Measurements from ENCODE around the gene CHST15.

CHST15 gene, protein sequence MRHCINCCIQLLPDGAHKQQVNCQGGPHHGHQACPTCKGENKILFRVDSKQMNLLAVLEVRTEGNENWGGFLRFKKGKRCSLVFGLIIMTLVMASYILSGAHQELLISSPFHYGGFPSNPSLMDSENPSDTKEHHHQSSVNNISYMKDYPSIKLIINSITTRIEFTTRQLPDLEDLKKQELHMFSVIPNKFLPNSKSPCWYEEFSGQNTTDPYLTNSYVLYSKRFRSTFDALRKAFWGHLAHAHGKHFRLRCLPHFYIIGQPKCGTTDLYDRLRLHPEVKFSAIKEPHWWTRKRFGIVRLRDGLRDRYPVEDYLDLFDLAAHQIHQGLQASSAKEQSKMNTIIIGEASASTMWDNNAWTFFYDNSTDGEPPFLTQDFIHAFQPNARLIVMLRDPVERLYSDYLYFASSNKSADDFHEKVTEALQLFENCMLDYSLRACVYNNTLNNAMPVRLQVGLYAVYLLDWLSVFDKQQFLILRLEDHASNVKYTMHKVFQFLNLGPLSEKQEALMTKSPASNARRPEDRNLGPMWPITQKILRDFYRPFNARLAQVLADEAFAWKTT

DNA sequence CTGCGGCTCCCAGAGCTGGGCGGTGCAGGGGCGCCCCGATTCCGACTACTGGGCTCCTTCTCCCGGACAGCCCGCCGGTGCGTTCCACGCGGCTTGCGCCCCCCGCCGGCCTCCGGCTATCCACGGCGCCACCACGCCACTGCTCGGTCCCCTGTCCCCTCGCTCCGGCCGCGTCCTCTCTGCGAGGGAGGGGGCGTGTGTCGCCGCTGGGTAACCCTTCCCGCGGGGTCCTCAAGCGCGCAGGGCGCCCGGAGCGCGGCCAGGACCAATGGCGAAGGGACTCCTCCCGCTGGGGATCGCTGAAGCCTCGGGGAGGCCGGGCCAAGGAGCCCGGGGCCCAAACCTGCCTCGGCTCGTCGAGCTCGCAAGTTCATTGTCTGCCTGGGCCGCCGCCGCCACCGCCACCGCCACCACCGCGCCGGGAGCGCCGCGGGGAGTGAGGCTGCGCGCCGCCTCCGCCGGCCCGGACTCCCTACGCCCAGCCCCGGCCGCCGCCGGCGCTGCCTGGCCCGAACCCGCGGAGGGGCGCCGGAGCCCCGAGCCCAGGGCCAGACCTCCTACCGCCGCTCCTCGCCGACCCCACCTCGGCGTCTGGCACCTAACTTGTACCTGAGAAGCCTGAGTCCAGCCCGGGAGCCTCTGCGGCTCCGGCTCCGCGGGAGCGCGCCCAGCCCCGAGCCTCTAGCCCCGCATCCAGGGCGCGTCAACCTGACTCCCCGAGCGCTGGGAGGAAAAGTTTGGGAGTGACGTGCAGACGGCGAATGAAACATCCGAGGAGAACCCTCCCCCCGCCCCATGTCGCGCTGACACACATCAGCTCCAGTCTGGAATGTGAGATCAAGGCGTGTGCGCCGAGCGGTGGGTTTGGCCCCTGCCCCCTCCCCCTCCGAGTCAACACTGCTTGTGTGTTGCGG is at the start of gene CHST15:
Gene CHST15, minus strand, starts transcription at position 739 of the 914 bp plus-strand sequence. CDS start 47,386 bp downstream, outside the sequence.
- TF ChIP-seq, protein P1, sequence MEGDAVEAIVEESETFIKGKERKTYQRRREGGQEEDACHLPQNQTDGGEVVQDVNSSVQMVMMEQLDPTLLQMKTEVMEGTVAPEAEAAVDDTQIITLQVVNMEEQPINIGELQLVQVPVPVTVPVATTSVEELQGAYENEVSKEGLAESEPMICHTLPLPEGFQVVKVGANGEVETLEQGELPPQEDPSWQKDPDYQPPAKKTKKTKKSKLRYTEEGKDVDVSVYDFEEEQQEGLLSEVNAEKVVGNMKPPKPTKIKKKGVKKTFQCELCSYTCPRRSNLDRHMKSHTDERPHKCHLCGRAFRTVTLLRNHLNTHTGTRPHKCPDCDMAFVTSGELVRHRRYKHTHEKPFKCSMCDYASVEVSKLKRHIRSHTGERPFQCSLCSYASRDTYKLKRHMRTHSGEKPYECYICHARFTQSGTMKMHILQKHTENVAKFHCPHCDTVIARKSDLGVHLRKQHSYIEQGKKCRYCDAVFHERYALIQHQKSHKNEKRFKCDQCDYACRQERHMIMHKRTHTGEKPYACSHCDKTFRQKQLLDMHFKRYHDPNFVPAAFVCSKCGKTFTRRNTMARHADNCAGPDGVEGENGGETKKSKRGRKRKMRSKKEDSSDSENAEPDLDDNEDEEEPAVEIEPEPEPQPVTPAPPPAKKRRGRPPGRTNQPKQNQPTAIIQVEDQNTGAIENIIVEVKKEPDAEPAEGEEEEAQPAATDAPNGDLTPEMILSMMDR (conservative IDR thresholded peaks at IDR 0.05; ENCODE audit: low read length), result no peak

DNA sequence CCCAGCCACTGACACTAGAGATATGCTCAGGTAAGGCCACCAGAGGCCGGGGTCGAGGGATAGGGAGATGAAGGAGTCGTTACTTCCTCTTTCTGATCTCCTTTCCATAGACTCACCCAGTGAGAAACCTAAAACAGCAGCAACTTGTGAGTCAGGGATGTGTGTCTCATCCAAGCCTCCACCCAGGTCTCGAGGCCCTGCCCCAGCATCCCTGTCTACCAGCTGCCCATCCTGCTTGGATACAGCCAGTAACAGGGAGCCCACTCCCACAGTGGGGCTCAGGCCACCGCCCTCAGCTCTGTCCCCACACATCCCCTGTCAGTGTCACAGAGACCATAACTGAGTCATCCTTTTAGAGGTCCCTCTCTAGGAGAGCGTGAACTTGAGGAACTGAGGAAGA is 49.6 kb upstream of the CHST15 start:
- DNase-seq (ENCODE audit: low read depth), result no peak
- TF ChIP-seq, protein P1 (conservative IDR thresholded peaks at IDR 0.05; ENCODE audit: low read length), result no peak
- no peak overlapping the region for H3K4me3 ChIP-seq (ENCODE audit: low read length)

More for the DNA sequence above, at the start of gene CHST15:
- peak within 1 kb of the TSS; percentile 31 for H3K4me3 ChIP-seq (ENCODE audit: low read length)
- DNase-seq (ENCODE audit: low read depth), result peak; percentile 4

DNA sequence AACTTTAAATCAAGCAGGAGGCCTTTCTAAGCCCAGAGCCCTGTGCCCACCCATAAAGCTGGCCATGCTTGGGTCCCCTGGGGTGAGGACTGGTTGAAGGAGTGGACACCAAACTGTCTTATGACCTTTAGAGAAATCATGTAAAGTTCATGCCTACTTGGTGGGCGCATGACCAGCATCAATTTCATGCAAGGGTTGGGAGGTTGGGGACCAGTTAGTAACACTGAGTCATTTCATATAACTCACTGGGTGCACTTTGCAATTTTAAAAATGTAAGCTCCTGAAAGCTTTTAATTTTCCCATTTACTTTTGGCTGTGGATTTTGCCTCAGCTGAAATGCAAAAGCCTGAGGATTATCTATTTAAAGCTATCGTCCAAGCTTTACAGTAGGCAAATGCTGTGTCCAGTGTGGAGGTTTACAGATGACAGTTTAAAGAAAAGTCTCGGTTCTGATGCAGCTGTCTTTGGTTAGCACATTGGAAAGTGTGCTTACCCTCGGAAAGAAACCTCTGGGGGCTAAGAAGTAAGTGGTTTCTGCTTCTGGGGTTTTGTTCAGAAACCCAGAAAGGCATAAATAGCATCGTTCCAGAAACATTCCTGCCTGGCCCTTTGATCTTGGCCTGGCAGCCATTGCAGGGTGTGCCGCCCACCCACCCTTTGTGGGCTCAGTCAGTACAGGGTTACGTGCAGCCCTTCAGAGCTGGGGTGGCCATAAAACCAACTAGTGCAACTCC is 48.8 kb upstream of the CHST15 start:
- TF ChIP-seq, protein P1 (conservative IDR thresholded peaks at IDR 0.05; ENCODE audit: low read length), result no peak
- no peak for DNase-seq (ENCODE audit: low read depth)
- no peak overlapping the region for H3K4me3 ChIP-seq (ENCODE audit: low read length)

DNA sequence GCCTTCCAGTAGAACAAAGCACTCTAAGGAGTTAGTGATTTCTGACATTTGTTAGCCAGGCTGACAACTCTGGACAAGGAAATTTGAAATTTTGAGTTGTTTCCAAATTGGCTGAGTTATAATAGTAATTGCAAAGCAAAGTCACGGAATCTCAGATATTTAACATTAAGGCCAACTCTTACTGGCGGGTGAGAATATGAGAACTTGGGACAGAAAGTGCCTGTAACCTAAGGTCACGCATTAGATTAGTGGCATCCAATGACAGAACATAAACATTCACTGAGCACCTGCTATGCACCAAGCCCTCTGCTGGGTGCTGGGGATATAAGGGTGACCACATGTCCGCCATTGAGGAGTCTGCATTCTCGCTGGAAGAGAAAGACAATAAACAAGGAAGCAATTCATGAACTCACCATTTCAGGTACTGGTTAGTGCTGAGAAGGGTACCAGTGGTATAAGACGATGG is 45.5 kb upstream of the CHST15 start:
- TF ChIP-seq, protein P1 (conservative IDR thresholded peaks at IDR 0.05; ENCODE audit: low read length), result no peak
- DNase-seq (ENCODE audit: low read depth), result no peak
- H3K4me3 ChIP-seq (ENCODE audit: low read length), result no peak overlapping the region

DNA sequence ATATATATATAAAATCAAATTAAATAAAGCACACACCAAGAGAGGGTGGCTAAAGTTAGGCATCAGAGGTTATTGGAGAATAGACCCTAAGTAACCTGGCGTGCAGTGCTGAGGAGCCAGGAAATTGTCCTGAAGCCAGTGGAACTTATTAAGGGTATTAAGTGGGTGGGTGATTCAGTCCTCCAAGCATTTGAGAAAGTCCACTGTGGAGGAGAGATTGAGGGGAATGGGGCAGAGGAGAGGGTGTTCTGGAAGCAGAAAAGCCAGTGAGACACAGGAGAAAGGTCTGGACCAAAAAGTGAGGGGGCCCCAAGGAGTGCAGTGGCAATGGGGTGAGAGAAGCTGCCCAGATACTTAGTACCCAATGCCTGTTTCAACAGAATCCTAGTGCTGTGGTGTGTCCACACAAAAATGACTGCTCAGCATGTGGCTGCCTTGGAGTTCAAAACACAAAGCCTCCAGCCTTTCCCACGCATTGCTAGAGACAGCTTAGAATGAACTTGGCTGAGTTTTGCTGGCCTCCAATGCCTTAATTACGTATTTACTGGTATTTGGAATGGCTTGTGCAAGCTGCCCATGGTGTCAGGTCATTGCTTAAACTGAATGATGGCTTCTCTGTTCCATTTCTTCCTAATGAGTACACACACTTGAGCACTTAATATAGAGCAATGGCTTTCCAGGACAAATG is 44.9 kb upstream of the CHST15 start:
- H3K4me3 ChIP-seq (ENCODE audit: low read length), result no peak overlapping the region
- TF ChIP-seq, protein P1 (conservative IDR thresholded peaks at IDR 0.05; ENCODE audit: low read length), result no peak
- DNase-seq (ENCODE audit: low read depth), result peak; percentile 71
